GM23338 (cell line): Measurements from ENCODE around the gene SGO1. TPM values are rescaled to one million over a fixed set of nuclear protein-coding genes. Genes with fewer than 3 reads are reported as not detected.
A peak's percentile ranks its signal among the peaks of the same experiment; 100 is the strongest.

Experiments
- ATAC-seq: fragments of 200-7000 bp; cut with Tn5 transposase; 3 replicates; pipeline ENCODE4 v1.9.1; 2020
- DNase-seq: peaks from one replicate; pipeline ENCODE4 v3.0.0-alpha.2; 2015; ENCODE audit warnings: low spot score
- H2AFZ ChIP-seq: fragments of 200-600 bp; sonication (generic); 2 replicates; pipeline ENCODE4 v1.8.0; 2016; ENCODE audit warnings: antibody characterized with exemption, mild to moderate bottlenecking, moderate library complexity
- H3F3A ChIP-seq: fragments of 200-600 bp; sonication (generic); replicated peaks from 2 replicates; pipeline ENCODE4 v1.8.0; 2017; ENCODE audit warnings: antibody characterized with exemption, mixed run types, low read depth
- H3K27ac ChIP-seq: fragments of 200-600 bp; sonication (generic); 2 replicates; pipeline ENCODE4 v1.6.1; 2016; ENCODE audit warnings: low read depth
- H3K27me3 ChIP-seq: fragments of 200-600 bp; sonication (generic); 2 replicates; pipeline ENCODE4 v1.8.0; 2016; ENCODE audit warnings: mild to moderate bottlenecking, mixed run types, moderate library complexity; ENCODE audit not compliant: insufficient read depth
- H3K36me3 ChIP-seq: fragments of 200-600 bp; sonication (generic); 2 replicates; pipeline ENCODE4 v1.8.0; 2016; ENCODE audit warnings: mild to moderate bottlenecking; ENCODE audit not compliant: insufficient read depth
- H3K4me1 ChIP-seq: fragments of 200-600 bp; sonication (generic); 2 replicates; pipeline ENCODE4 v1.8.0; 2016; ENCODE audit warnings: mild to moderate bottlenecking, moderate library complexity; ENCODE audit not compliant: insufficient read depth
- H3K4me2 ChIP-seq: fragments of 200-600 bp; sonication (generic); 2 replicates; pipeline ENCODE4 v1.7.1; 2017; ENCODE audit warnings: mixed run types
- H3K4me3 ChIP-seq: fragments of 200-600 bp; sonication (generic); 2 replicates; pipeline ENCODE4 v1.6.1; 2016; ENCODE audit warnings: mixed run types
- H3K79me2 ChIP-seq: fragments of 200-600 bp; sonication (generic); replicated peaks from 2 replicates; pipeline ENCODE4 v1.8.0; 2017; ENCODE audit warnings: mild to moderate bottlenecking; ENCODE audit not compliant: insufficient read depth
- H3K9me2 ChIP-seq: fragments of 200-600 bp; sonication (generic); 2 replicates; pipeline ENCODE4 v1.8.0; 2017; ENCODE audit not compliant: insufficient read depth
- H4K20me1 ChIP-seq: fragments of 200-600 bp; sonication (generic); replicated peaks from 2 replicates; pipeline ENCODE4 v1.8.0; 2017; ENCODE audit warnings: mild to moderate bottlenecking; ENCODE audit not compliant: insufficient read depth
- H3K27ac Mint-ChIP-seq: 2 replicates; pipeline ENCODE4 v1.8.0; 2020; ENCODE audit warnings: inconsistent platforms, mild to moderate bottlenecking, moderate library complexity, mixed read lengths
- H3K27me3 Mint-ChIP-seq: 3 replicates; pipeline ENCODE4 v1.8.0; 2022; ENCODE audit warnings: low read depth, mild to moderate bottlenecking, moderate library complexity, mixed read lengths, inconsistent platforms; ENCODE audit not compliant: insufficient read depth, poor library complexity
- H3K36me3 Mint-ChIP-seq: 3 replicates; pipeline ENCODE4 v1.8.0; 2021; ENCODE audit warnings: low read depth, mild to moderate bottlenecking, inconsistent platforms, moderate library complexity, mixed read lengths
- H3K4me1 Mint-ChIP-seq: 3 replicates; pipeline ENCODE4 v1.8.0; 2020; ENCODE audit warnings: mild to moderate bottlenecking, inconsistent platforms, mixed read lengths
- H3K4me3 Mint-ChIP-seq: 3 replicates; pipeline ENCODE4 v1.8.0; 2021; ENCODE audit warnings: moderate library complexity, mild to moderate bottlenecking, inconsistent platforms, mixed read lengths
- H3K9me3 Mint-ChIP-seq: 3 replicates; pipeline ENCODE4 v1.8.0; 2020; ENCODE audit warnings: moderate library complexity, mild to moderate bottlenecking, inconsistent platforms, mixed read lengths
- CREB1 ChIP-seq: fragments of 250-450 bp; sonication (Bioruptor Pico); IDR thresholded peaks from 2 replicates; pipeline ENCODE4 v1.5.0; 2020; ENCODE audit warnings: low read depth, mild to moderate bottlenecking, moderate library complexity
- EZH2 ChIP-seq: fragments of 200-600 bp; sonication (generic); IDR thresholded peaks from one replicate; pipeline ENCODE4 v1.8.0; 2017; ENCODE audit warnings: antibody characterized with exemption, mild to moderate bottlenecking, low read depth; ENCODE audit not compliant: unreplicated experiment
- EZH2phosphoT487 ChIP-seq: fragments of 200-600 bp; sonication (generic); IDR thresholded peaks from one replicate; pipeline ENCODE4 v1.8.1; 2018; ENCODE audit warnings: antibody characterized with exemption; ENCODE audit not compliant: unreplicated experiment
- JUNB ChIP-seq: IDR thresholded peaks from one replicate; pipeline ENCODE4 v1.6.1; 2016; ENCODE audit warnings: antibody characterized with exemption; ENCODE audit not compliant: unreplicated experiment
- NANOG ChIP-seq: IDR thresholded peaks from 2 replicates; pipeline ENCODE4 v1.6.1; 2016; ENCODE audit warnings: antibody characterized with exemption, borderline replicate concordance
- POLR2AphosphoS5 ChIP-seq: IDR thresholded peaks from 2 replicates; pipeline ENCODE4 v1.6.1; 2016; ENCODE audit warnings: antibody characterized with exemption, low read depth
- STAT1 ChIP-seq: IDR thresholded peaks from one replicate; pipeline ENCODE4 v1.6.1; 2016; ENCODE audit warnings: antibody characterized with exemption; ENCODE audit not compliant: unreplicated experiment
- ZNF114 ChIP-seq: fragments of 250-450 bp; sonication (Bioruptor Pico); IDR thresholded peaks from 2 replicates; pipeline ENCODE4 v1.5.0; 2020; ENCODE audit warnings: mild to moderate bottlenecking, moderate library complexity
- ZNF331 ChIP-seq: fragments of 250-450 bp; sonication (Bioruptor Pico); IDR thresholded peaks from 2 replicates; pipeline ENCODE4 v1.5.0; 2020; ENCODE audit warnings: low read depth, mild to moderate bottlenecking, moderate library complexity
- polyA plus RNA-seq: library from polyadenylated mRNA; unstranded; fragments of >200 nt; fragmentation: Nextera tagmentation; extraction: Ambion mirVana; gene quantifications from 2 replicates; pipeline ENCODE4 v1.2.1, GENCODE V29; 2016
- total RNA-seq: library from RNA; depleted of rRNA; stranded (reverse); fragments of >200 nt; shearing (Covaris generic); gene quantifications from 2 replicates; pipeline ENCODE4 v1.2.3, GENCODE V29; 2014
- TF ChIP-seq, protein P1 (sequence below): IDR thresholded peaks from 2 replicates; pipeline ENCODE4 v1.6.1; 2016; ENCODE audit warnings: antibody characterized with exemption
- TF ChIP-seq, protein P2 (sequence below), 2 experiments: fragments of 200-600 bp in 1 of 2; sonication (generic) in 1 of 2; conservative IDR thresholded peaks; 2 replicates each; pipeline versions ENCODE4 v1.5.1 to v1.6.1; 2016 to 2017; ENCODE audit warnings: antibody characterized with exemption in 2 of 2, low read depth in 2 of 2, mild to moderate bottlenecking in 2 of 2, moderate library complexity in 1 of 2
- TF ChIP-seq, protein P3 (sequence below): fragments of 250-450 bp; sonication (Bioruptor Pico); IDR thresholded peaks from 2 replicates; pipeline ENCODE4 v1.5.0; 2020; ENCODE audit warnings: mild to moderate bottlenecking, moderate library complexity
- TF ChIP-seq, protein P4 (sequence below): IDR thresholded peaks from one replicate; pipeline ENCODE4 v1.6.1; 2018; ENCODE audit warnings: antibody characterized with exemption; ENCODE audit not compliant: unreplicated experiment

SGO1 gene
- total and polyA plus RNA-seq, 2 experiments from 2014 or later, result 33.0 to 128 TPM

GRCh38 chr3:20141851-20142250, 44.2 kb downstream of the SGO1 start:
- peak; percentile 48 for DNase-seq
- no peak overlapping the region for H3K27ac Mint-ChIP-seq
- H2AFZ ChIP-seq, result peak overlapping the region; percentile 15; the same call in 1 of the 2 replicates
- no peaks in the 10 kb centered on the region for H3K27me3 Mint-ChIP-seq
- no peaks in the 10 kb centered on the region for H3K9me2 ChIP-seq
- peak; percentile 95 for ATAC-seq
- peaks cover 12% of the 10 kb centered on the region for H3K4me1 Mint-ChIP-seq
- no peaks in the 10 kb centered on the region for H3K27me3 ChIP-seq
- H3K27ac ChIP-seq, result no peak overlapping the region
- H3K9me3 Mint-ChIP-seq, result no peaks in the 10 kb centered on the region
- H3K4me3 Mint-ChIP-seq, result no peak overlapping the region
- no peaks in the 10 kb centered on the region for H3F3A ChIP-seq
- no peak overlapping the region for H3K4me2 ChIP-seq
- TF ChIP-seq, protein P1, sequence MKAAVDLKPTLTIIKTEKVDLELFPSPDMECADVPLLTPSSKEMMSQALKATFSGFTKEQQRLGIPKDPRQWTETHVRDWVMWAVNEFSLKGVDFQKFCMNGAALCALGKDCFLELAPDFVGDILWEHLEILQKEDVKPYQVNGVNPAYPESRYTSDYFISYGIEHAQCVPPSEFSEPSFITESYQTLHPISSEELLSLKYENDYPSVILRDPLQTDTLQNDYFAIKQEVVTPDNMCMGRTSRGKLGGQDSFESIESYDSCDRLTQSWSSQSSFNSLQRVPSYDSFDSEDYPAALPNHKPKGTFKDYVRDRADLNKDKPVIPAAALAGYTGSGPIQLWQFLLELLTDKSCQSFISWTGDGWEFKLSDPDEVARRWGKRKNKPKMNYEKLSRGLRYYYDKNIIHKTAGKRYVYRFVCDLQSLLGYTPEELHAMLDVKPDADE, result no peak
- TF ChIP-seq STAT1 (no peak), JUNB (no peak), EZH2 (no peak), NANOG (no peak), CREB1 (CRISPR knock-in tag) (no peak), POLR2AphosphoS5 (no peak), ZNF114 (CRISPR knock-in tag) (no peak), EZH2phosphoT487 (no peak), ZNF331 (CRISPR knock-in tag) (no peak)
- TF ChIP-seq, protein P2, sequence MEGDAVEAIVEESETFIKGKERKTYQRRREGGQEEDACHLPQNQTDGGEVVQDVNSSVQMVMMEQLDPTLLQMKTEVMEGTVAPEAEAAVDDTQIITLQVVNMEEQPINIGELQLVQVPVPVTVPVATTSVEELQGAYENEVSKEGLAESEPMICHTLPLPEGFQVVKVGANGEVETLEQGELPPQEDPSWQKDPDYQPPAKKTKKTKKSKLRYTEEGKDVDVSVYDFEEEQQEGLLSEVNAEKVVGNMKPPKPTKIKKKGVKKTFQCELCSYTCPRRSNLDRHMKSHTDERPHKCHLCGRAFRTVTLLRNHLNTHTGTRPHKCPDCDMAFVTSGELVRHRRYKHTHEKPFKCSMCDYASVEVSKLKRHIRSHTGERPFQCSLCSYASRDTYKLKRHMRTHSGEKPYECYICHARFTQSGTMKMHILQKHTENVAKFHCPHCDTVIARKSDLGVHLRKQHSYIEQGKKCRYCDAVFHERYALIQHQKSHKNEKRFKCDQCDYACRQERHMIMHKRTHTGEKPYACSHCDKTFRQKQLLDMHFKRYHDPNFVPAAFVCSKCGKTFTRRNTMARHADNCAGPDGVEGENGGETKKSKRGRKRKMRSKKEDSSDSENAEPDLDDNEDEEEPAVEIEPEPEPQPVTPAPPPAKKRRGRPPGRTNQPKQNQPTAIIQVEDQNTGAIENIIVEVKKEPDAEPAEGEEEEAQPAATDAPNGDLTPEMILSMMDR (conservative IDR thresholded peaks at IDR 0.05; ENCODE audit: low read depth in 2 of 2), result no peak
- TF ChIP-seq, protein P3, sequence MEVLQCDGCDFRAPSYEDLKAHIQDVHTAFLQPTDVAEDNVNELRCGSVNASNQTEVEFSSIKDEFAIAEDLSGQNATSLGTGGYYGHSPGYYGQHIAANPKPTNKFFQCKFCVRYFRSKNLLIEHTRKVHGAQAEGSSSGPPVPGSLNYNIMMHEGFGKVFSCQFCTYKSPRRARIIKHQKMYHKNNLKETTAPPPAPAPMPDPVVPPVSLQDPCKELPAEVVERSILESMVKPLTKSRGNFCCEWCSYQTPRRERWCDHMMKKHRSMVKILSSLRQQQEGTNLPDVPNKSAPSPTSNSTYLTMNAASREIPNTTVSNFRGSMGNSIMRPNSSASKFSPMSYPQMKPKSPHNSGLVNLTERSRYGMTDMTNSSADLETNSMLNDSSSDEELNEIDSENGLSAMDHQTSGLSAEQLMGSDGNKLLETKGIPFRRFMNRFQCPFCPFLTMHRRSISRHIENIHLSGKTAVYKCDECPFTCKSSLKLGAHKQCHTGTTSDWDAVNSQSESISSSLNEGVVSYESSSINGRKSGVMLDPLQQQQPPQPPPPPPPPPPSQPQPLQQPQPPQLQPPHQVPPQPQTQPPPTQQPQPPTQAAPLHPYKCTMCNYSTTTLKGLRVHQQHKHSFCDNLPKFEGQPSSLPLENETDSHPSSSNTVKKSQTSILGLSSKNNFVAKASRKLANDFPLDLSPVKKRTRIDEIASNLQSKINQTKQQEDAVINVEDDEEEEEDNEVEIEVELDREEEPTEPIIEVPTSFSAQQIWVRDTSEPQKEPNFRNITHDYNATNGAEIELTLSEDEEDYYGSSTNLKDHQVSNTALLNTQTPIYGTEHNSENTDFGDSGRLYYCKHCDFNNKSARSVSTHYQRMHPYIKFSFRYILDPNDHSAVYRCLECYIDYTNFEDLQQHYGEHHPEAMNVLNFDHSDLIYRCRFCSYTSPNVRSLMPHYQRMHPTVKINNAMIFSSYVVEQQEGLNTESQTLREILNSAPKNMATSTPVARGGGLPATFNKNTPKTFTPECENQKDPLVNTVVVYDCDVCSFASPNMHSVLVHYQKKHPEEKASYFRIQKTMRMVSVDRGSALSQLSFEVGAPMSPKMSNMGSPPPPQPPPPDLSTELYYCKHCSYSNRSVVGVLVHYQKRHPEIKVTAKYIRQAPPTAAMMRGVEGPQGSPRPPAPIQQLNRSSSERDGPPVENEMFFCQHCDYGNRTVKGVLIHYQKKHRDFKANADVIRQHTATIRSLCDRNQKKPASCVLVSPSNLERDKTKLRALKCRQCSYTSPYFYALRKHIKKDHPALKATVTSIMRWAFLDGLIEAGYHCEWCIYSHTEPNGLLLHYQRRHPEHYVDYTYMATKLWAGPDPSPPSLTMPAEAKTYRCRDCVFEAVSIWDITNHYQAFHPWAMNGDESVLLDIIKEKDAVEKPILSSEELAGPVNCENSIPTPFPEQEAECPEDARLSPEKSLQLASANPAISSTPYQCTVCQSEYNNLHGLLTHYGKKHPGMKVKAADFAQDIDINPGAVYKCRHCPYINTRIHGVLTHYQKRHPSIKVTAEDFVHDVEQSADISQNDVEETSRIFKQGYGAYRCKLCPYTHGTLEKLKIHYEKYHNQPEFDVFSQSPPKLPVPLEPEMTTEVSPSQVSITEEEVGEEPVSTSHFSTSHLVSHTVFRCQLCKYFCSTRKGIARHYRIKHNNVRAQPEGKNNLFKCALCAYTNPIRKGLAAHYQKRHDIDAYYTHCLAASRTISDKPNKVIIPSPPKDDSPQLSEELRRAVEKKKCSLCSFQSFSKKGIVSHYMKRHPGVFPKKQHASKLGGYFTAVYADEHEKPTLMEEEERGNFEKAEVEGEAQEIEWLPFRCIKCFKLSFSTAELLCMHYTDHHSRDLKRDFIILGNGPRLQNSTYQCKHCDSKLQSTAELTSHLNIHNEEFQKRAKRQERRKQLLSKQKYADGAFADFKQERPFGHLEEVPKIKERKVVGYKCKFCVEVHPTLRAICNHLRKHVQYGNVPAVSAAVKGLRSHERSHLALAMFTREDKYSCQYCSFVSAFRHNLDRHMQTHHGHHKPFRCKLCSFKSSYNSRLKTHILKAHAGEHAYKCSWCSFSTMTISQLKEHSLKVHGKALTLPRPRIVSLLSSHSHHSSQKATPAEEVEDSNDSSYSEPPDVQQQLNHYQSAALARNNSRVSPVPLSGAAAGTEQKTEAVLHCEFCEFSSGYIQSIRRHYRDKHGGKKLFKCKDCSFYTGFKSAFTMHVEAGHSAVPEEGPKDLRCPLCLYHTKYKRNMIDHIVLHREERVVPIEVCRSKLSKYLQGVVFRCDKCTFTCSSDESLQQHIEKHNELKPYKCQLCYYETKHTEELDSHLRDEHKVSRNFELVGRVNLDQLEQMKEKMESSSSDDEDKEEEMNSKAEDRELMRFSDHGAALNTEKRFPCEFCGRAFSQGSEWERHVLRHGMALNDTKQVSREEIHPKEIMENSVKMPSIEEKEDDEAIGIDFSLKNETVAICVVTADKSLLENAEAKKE (CRISPR knock-in tag), result no peak
- TF ChIP-seq, protein P4, sequence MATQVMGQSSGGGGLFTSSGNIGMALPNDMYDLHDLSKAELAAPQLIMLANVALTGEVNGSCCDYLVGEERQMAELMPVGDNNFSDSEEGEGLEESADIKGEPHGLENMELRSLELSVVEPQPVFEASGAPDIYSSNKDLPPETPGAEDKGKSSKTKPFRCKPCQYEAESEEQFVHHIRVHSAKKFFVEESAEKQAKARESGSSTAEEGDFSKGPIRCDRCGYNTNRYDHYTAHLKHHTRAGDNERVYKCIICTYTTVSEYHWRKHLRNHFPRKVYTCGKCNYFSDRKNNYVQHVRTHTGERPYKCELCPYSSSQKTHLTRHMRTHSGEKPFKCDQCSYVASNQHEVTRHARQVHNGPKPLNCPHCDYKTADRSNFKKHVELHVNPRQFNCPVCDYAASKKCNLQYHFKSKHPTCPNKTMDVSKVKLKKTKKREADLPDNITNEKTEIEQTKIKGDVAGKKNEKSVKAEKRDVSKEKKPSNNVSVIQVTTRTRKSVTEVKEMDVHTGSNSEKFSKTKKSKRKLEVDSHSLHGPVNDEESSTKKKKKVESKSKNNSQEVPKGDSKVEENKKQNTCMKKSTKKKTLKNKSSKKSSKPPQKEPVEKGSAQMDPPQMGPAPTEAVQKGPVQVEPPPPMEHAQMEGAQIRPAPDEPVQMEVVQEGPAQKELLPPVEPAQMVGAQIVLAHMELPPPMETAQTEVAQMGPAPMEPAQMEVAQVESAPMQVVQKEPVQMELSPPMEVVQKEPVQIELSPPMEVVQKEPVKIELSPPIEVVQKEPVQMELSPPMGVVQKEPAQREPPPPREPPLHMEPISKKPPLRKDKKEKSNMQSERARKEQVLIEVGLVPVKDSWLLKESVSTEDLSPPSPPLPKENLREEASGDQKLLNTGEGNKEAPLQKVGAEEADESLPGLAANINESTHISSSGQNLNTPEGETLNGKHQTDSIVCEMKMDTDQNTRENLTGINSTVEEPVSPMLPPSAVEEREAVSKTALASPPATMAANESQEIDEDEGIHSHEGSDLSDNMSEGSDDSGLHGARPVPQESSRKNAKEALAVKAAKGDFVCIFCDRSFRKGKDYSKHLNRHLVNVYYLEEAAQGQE, result no peak
- no peaks in the 10 kb centered on the region for H3K36me3 Mint-ChIP-seq
- no peaks in the 10 kb centered on the region for H3K36me3 ChIP-seq
- no peaks in the 10 kb centered on the region for H3K79me2 ChIP-seq
- H3K4me3 ChIP-seq, result no peak overlapping the region
- no peaks in the 10 kb centered on the region for H4K20me1 ChIP-seq
- no peaks in the 10 kb centered on the region; the same call in 1 of the 2 replicates for H3K4me1 ChIP-seq
